ENCODE measurements around the gene SERPINB1.

DNA sequence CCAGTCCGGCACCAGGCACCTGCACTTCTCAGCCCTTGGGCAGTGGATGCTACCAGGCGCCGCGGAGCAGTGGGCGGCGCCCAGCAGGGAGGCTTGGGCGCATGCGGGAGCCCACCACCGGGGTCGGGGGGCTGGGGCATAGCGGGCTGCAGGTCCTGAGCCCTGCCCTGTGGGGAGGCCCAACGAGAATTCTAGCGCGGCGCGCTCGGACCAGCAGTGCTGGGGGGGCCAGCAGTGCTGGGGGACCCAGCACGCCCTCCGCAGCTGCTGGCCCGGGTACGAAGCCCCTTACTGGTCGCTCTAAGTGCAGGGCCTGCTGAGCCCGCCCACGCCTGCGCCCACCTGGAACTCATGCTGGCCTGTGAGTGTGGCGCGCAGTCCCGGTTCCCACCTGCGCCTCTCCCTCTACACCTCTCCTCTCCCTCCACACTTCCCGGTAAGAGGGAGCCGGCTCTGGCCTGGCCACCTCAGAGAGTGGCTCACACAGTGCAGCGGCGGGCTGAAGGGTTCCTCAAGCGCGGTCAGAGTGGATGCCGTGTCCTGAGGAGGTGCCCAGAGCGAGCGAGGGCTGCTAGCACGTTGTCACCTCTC lies 28.5 kb upstream of the SERPINB1 start:
- TF ChIP-seq, protein P1, sequence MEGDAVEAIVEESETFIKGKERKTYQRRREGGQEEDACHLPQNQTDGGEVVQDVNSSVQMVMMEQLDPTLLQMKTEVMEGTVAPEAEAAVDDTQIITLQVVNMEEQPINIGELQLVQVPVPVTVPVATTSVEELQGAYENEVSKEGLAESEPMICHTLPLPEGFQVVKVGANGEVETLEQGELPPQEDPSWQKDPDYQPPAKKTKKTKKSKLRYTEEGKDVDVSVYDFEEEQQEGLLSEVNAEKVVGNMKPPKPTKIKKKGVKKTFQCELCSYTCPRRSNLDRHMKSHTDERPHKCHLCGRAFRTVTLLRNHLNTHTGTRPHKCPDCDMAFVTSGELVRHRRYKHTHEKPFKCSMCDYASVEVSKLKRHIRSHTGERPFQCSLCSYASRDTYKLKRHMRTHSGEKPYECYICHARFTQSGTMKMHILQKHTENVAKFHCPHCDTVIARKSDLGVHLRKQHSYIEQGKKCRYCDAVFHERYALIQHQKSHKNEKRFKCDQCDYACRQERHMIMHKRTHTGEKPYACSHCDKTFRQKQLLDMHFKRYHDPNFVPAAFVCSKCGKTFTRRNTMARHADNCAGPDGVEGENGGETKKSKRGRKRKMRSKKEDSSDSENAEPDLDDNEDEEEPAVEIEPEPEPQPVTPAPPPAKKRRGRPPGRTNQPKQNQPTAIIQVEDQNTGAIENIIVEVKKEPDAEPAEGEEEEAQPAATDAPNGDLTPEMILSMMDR (IDR thresholded peaks at IDR 0.05), result no peak
- TF ChIP-seq POLR2A (IDR thresholded peaks at IDR 0.05), result no peak
